Dermis microvascular lymphatic vessel endothelial cell (primary cell): ENCODE data around the gene SGSH. TPM values are rescaled to one million over a fixed set of nuclear protein-coding genes. Genes with fewer than 3 reads are reported as not detected.
"Not testable (repeated sequence)": the region's sequence is repeated elsewhere in the genome, so short reads cannot be mapped to it uniquely, and the experiment has no call there.

Source experiments
- DNase-seq, 2 donors: peaks; one replicate each; pipeline versions ENCODE4 v3.0.0 to v3.0.0-alpha.2; 2010; ENCODE audit warnings: low read depth in 2 of 2
- total RNA-seq: library from RNA; depleted of rRNA; stranded (reverse); fragments of >200 nt; gene quantifications from 2 replicates; pipeline ENCODE4 v1.2.1, GENCODE V29; 2014

SGSH gene
- total RNA-seq, 1 donor from 2014 or later: 7.7 TPM

DNA sequence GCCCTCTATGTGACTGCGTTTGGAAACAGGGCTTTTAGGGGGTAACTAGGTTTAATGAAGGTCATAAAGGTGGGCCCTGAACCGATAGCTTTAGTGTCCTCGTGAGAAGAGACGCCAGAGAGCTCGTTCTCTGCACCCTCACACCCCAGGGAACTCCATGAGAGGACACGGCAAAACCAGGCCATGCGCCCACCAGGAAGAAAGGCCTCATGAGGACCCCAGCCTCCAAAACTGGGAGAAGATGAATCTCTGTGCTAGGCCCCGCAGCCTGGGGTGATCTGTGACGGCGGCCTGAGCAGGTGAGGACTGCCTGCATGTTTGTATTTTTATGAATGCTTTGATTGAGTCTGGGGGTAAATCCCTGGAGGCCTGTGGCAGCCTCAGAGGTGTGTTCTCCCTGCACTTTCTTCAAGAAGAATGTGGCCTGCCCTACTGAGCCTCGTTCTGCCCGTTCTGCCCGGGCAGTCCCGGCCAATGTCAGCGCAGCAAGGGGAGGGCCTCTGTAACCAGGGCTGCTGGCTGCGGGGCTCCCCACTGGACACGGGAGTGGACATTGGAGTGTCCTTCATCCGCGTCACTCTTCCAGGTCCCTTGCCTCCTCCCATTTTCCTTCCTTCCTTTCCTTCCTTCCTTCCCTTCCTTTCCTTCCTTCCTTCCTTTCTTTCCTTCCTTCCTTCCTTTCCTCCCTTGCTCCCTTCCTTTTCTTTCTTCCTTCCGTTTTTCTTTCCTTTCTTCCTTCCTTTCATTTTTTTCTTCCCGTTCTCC, 33.7 kb upstream of the SGSH start:
- DNase-seq: no peak

DNA sequence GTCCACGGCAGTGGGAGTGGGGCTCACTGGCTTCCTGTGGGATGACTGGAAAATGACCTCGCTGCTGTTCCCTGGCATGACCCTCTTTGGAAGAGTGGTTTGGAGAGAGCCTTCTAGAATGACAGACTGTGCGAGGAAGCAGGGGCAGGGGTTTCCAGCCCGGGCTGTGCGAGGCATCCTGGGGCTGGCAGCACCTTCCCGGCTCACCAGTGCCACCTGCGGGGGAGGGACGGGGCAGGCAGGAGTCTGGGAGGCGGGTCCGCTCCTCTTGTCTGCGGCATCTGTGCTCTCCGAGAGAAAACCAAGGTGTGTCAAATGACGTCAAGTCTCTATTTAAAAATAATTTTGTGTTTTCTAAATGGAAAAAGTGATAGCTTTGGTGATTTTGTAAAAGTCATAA, 32.7 kb upstream of the SGSH start:
- DNase-seq: peak in 1 of 2 donors; percentile 39

DNA sequence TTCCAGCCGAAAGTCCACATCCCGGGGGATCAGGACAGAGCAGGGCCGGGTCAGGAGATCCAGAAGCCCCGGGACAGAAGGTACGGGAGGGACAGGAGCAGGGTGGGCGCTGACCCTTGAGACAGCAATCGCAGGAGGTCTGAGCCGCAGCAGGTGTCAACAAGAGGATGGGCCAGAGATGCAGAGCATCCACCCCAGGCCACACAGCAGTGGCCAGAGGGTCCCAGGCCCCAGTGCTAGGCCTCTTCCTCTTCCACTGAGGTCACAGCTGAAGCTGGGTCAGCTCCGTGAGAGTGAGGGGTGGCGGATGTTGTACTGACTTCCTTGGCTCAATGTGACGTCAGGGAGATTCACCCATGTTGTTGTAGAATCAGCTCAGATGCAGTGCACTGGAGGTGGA, 31.8 kb upstream of the SGSH start:
- DNase-seq: no peak

DNA sequence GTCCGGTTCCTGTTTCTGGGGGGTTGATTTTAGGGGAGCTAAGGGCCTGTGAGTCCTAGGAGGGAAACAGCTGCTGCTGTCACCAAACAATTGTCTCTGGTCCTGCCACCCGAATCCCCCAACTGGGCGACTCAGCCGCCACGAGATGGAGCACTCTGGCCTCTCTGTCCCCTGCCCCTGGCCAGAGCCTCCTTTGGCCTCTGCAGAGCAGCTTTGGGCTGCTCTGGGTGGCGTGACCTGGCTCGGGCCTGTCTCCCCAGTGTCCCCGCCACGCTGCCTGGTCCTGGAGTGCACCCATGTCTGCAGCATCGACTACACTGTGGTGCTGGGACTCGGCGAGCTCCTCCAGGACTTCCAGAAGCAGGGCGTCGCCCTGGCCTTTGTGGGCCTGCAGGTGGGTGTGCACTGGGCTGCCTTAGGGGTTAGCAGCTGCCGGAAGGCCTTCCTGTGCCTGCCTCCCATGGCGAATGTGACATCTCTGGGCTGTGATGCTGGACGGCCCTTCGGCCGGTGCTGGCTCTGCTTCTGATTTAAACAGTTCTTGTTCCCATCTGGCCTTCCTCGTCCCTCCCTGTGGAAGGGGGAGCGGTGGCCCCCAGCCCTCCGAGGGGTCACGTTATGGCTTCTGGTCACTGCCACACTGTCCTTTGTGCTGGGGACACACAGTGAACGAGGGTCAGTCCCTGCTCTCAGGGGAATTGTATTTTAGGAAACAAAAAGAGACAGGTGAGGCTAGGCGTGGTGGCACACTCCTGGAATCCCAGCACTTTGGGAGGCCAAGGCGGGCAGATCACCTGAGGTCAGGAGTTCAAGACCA, 29.0 kb upstream of the SGSH start:
- DNase-seq: no peak

DNA sequence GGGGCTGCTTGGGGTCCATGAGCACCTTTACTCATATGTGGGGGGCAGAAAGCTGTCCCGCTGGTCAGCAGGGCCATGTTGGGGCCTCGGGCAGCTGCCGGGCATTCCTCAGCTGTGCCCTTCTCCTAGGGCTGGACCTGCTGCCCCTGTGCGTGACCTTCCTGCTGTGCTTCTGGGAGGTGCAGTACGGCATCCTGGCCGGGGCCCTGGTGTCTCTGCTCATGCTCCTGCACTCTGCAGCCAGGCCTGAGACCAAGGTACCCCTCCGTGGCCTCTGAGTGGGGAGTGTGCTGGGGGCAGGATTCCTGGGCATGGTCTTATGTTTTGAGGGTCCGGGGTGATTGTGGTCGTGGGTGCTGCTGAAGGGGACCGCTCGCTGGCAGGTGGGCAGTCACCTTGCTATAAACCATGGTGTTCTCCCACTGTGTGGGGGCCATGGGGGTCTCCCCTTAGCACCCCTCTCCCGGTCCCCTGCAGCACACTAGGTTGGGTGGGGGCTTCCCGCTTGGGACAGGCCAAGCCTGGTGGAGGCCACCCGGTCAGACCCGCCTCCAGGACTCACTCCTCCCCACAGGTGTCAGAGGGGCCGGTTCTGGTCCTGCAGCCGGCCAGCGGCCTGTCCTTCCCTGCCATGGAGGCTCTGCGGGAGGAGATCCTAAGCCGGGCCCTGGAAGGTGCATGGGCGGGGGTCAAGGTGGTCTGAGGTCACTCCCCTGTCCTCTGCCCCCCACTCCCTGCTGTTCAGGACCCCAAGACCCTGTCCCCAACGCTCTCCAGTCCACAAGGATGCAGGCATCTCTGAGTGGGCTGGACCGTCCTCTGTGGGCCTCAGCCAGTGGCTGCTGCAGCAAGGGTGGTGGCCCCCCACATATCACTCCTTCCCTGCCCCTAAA, 28.1 kb upstream of the SGSH start:
- no peak for DNase-seq

DNA sequence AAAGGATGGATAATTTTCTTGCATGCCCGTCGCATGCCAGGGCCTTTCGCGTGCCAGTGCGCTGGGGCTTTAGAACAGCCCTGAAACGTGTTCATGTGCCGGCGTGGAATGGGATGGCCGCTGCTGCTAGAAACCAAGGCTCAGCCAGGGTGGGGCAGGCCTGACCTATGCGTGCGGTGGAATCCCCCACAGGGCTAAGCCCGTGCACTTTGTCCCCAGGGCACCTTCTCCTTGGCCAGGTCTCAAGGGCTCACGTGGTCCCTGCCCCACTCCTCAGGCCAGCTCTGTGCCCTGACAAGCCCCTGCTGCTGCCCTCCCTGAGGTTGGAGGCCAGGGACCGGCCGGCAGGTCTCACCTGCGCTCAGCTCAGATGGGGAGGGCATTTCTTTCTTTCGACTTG, 27.4 kb upstream of the SGSH start:
- no peak for DNase-seq

DNA sequence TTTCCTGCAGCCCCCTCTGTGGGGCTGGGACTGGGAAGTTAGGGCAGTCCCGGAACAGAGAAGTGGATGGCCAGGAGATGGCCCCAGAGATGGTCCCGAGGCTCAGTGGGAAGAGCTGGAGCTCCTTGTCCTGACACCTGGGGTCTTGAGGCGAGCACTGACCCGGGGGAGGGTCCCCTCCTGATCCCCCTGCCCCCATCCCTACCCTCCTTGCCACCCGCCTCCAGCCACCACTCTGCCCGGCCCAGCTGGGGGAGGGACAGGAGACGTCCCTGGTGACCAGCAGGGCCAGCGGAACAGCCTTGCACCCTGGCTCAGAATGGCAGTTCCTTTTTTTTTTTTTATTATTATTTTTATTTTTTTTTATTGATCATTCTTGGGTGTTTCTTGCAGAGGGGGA, 26.6 kb upstream of the SGSH start:
- no peak for DNase-seq

DNA sequence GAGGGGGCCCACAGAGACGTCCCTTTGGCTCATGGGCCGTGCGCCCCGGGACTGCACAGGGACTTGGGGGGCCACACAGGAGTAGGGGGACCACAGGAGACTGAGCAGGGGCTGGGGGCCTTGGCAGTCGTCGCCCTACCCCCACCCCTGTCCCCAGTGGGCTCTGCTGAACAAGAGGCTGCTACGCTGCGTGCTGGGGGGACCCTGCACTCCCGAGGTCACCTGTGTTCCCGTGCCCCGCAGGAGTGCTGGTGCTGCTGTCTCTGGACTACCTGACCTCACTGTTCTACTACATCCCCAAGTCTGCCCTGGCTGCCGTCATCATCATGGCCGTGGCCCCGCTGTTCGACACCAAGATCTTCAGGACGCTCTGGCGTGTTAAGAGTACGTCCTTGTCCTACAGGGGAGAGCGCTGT, 26.1 kb upstream of the SGSH start:
- no peak for DNase-seq

DNA sequence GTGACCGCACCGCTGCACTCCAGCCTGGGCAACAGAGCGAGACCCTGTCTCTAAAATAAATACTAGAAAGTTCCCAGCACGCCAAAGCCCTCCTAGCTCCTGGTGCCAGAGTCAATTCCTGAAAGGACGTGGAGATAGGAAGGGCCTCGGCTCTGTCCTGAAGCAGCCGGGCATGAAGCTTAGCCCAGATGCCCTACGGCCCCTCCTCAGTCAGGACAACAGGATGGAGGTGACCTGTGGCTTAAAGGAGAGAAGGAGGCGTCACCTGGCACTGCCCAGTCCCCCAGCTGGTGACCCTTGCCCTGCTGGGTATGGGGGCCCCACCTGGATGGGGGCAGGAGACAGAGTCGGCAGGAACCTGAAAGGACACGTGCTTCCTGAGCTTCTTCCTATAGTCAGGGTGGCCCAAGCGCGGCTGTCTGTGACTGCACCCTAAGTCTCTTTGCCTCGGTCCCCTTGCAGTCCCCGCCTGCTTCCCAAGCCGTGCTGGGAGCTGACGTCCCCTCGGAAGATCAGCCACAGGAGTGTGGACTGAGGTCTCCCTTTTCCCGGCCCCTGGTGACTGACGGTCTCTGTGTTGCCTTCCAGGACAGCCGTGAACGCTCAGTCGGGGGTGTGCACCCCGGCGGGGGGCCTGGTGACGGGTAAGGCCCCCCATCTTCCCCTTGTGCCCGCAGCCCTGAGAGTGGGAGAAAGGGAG, 25.6 kb upstream of the SGSH start:
- DNase-seq: no peak

DNA sequence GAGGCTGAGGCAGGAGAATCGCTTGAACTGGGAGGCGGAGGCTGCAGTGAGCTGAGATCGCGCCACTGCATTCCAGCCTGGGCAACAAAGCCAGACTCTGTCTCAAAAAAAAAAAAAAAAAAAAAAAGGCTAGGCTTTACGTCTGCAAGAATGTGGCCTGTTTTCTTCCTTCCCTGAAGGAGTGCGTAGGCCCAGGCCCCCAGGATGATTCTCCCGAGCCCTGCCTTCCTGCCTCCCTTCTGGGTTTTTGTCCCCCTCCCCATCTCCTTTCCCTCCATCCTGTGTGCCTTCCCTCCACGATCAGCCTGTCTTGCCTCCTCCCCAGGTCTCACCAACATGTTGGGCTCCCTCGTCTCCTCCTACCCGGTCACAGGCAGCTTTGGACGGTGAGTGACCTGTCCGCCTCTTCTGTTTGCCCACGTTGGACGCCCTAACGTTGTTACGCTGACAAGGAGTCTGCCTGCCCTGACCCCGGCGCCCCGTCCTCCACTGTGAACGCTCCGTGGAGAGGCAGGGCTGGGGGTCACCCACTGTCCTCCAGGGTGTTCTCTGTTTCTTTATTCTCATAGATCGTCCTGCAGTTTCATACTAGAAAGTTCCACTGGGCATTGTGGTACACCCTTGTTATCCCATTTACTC, 24.9 kb upstream of the SGSH start:
- no peak for DNase-seq

DNA sequence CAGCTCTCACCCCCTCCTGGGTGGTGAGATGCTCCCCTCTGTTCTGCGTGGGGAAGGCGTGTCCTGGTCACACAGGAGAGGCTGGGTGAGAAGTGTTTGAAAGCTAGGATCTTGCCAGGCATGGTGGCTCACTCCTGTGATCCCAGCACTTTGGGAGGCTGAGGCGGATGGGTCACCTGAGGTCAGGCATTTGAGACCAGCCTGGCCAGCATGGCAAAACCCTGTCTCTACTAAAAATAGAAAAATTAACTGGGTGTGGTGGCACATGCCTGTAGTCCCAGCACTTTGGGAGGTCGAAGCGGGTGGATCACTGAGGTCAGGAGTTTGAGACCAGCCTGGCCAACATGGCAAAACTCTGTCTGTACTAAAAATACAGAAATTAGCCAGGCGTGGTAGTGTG, 24.3 kb upstream of the SGSH start:
- DNase-seq: not testable (repeated sequence)

DNA sequence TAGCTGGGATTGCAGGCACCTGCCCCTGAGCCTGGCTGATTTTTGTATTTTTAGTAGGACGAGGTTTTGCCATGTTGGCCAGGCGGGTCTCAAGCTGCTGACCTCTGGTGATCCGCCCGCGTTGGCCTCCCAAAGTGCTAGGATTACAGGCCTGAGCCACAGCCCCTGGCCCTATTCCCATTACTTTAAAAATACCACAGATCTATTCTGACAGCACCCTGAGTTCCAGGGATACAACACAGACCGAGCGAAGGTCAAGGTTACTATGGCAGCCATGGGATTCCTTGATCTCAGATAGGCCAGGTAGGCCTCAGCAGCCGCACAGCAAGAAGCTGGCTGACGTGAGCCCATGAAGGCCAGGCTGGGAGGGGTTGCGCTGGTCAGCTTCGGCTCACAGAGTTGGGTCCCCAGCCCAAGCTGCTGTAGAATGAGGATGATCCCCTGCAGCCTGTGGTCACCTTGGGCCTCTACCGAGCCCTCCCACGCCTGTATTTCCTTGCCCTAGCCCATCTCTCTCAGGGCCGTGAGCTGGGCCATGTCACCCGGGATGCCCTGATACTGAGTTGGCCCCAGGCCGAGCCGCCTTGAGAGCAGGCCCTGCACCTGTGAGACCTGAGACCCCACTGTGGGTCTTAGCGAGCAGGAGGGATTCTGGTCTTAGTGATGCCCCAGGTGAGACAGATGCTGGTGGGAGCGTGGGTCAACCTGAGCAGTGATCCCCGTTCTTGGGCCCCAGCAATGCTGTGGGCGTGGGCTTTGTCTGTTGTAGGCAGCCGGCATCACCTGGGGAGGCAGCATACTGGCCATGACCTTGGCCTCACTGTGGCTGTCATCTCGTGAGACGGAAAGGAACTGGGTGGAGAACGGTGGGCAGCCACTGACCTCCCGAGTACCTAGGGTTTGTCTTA, 23.6 kb upstream of the SGSH start:
- DNase-seq: no peak

DNA sequence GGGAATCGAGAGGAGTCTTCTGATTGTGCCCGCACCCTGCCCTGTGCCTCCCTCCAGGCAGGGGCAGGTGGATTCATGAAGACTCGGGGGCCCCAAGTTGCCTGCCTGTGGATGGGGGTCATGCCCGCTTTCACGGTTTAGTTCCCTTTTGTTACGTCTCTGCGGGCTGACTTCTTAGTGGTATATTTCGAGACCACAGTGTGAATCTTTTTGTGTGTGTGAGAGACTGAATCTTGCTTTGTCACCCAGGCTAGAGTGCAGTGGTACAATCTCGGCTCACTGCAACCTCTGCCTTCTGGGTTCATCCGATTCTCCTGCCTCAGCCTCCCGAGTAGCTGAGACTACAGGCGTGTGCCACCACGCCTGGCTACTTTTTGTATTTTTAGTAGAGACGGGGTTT, 22.4 kb upstream of the SGSH start:
- DNase-seq: no peak

DNA sequence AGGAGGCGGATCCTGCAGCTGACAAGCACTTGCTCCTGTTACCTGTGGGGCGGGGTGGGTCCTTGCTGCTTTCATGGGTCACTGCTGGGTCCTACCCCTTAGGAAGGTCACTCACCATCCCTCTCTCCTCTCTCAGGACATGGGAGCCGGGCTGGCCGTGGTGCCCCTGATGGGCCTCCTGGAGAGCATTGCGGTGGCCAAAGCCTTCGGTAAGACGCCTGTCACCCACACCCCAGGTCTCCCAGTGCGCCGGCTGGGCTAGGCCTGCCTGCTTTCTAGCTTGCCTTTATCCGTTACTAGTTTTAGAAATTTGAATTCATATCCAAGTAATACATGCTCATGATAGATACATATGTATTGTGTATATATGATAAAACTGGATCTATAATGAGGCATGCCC, 17.3 kb upstream of the SGSH start:
- no peak for DNase-seq

DNA sequence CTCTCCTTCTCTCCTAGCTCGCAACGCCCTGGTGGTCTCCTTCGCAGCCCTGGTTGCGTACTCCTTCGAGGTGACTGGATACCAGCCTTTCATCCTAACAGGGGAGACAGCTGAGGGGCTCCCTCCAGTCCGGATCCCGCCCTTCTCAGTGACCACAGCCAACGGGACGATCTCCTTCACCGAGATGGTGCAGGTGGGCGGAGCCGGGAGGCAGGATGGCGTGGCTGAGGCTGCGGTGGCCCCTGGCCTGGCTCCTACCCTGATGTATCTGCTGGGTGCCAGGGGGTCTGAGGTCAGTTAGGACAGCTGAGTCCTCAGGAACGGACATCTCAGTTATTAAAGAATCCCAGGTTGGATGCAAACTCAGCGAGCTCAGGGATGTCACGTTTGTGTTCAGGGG, 16.8 kb upstream of the SGSH start:
- DNase-seq: no peak

DNA sequence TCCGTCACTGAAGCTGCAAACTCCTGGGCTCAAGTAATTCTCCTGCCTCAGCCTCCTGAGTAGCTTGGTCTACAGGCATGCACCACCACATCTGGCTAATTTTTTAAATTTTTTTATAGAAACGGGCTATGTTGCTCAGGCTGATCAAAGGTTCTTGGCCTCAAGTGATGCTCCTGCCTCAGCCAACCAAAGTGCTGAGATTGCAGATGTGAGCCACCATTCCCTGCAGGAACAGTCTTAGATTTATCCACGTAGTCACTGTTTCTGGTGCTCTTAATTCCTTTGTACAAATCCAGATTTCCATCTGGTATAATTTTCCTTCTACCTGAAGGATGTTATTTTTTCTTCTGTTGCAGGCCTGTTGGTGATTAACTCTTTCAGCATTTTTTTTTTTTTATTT, 13.1 kb upstream of the SGSH start:
- no peak for DNase-seq

DNA sequence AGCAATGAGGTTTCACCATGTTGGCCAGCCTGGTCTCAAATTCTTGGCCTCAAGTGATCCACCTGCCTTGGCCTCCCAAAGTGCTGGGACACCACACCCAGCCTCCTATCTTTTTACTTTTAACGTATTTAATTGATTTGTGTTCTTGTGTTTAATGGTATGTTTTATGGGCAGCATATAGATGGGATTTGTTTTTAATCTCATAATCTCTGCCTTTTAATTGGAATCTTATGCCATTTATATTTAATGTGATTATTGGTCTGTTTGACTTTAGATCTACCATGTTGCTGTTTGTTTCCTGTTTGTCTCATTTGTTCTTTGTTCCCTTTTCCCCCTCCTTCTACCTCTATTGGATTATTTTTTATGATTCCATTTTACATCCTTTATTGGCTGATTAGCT, 12.3 kb upstream of the SGSH start:
- no peak for DNase-seq

DNA sequence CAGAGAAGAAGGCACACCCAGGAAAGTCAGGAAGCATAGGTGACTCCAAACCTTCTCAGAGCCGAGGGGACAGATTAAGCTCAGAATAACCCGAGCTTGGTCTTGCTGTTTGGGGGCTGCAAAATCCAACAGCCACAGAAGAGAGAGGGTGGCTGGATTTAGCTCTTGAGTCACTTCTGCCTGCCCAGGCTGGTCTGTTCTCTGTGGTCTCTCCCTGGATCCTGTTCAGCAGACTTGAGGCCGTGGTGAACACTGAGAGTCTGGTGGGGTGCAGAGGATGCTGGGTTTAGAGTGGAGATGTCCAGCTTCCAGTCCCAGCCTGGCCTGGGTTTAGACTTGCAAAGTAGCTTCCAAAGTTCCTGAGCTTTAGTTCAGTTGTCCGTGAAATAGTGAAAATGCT, 8.9 kb upstream of the SGSH start:
- DNase-seq: no peak

DNA sequence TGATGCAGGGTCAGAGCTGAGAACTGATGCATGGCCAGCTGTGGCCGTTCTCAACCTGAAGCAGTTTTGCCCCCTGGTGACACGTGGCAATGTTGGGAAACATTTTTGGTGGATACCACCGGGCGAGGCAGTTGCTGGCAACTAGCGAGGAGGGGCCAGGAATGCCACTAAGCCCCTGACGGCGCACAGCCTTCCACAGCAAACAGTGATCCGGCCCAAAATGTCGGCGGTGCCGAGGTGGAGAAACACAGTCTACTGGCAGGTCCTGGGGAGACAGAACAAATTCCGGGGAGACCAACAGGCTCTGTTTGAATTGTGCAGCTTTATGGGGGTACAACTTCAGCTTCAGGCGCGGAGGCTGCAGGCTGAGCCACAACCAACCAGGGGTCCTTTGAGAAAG, 8.3 kb upstream of the SGSH start:
- DNase-seq: no peak

DNA sequence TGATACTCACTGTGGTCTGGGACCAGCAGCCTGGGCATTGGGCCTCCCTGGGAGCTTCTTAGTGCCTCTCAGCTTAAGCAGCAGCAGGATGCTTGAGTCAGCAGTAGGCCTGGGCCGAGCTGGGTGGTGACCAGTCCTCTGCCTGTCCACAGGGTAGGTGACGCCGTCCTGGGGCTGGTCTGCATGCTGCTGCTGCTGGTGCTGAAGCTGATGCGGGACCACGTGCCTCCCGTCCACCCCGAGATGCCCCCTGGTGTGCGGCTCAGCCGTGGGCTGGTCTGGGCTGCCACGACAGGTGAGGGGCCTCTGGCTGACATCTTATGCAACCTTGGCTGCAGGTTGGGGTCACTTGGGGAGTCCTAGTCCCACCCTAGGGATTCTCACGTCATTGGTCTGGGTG, 7.5 kb upstream of the SGSH start:
- DNase-seq: no peak
